ENCODE measurements around the gene DNAJC5. TPM values are rescaled to one million over a fixed set of nuclear protein-coding genes. Genes with fewer than 3 reads are reported as not detected.
A peak's percentile ranks its signal among the peaks of the same experiment; 100 is the strongest.

DNAJC5 gene
- total RNA-seq, 1 donor from 2014 or later, result 53.9 TPM

DNA sequence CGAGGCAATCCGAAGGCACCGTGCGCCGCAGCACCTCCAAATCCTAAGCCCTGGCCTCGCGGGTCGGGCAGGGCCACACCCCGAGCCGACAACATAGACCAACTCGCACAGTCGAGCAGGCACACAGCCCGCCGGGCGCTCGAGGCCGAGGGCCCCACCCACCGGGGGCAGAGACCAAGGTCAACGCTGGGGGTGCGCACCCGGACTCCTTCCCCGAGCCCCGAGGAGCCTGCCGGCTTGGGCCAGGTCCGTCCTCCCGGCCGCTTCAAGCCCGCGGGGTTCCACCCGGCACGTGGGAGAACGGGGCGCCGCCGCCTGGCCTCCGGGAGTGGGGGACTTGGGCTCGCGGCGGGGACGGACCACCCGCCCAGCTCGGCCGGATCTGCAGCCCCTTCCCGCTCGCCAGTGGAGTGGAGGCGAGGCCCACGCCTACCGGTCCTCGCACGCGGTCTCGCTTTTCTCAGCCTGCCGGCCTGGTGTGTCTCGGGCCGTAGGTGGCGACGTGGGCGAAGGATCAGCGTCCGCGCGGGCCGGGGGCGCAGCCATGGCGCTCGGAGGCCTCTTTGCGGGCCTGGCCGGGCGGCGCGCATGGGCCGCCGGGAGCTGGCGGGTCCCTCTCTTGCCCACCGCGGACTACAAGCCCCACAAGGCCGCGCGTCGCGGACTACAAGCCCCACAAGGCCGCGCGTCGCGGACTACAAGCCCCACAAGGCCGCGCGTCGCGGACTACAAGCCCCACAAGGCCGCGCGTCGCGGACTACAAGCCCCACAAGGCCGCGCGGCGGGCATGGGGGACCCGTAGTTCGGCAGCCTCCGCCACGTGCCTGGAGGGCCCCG lies 61.1 kb downstream of the DNAJC5 start, which contains the start of gene UCKL1:
Gene UCKL1 (minus strand): TSS at position 590 of the 837 bp plus-strand sequence. CDS start 44 bp downstream, at position 546.
- H3K4me3 ChIP-seq (ENCODE audit: low read depth, low read length), result peak within 1 kb of the TSS; percentile 100
- no peak for TF ChIP-seq CTCF (IDR thresholded peaks at IDR 0.05; ENCODE audit: insufficient read depth, low read length, poor library complexity, severe bottlenecking)
- H3K27me3 ChIP-seq (ENCODE audit: control insufficient read depth, insufficient read depth, low read length), result no peaks in the 10 kb centered on the region
- no peak for DNase-seq (ENCODE audit: low read depth)
- H3K36me3 ChIP-seq (ENCODE audit: control insufficient read depth, insufficient read depth, low read length), result peaks cover 1% of the 10 kb centered on the region

DNA sequence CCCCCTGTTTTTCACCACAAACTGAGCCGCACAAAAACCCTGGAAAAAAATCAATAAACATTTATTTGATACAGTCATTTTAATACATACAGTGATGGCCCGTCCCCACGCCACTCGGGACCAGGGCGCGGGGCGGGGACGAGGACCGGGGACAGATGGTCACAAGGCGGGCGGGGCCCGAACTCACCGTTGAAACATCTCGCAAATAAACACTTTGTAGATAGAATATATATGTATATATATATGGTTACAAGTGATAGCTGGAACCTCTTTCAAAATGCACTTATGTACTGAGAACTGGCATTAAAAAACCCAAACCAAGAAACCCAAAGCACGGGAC lies 61.7 kb downstream of the DNAJC5 start:
- TF ChIP-seq CTCF (IDR thresholded peaks at IDR 0.05; ENCODE audit: insufficient read depth, low read length, poor library complexity, severe bottlenecking), result no peak
- Histone ChIP-seq H3K36me3 (ENCODE audit: control insufficient read depth, insufficient read depth, low read length) (peaks cover 1% of the 10 kb centered on the region), H3K27me3 (ENCODE audit: control insufficient read depth, insufficient read depth, low read length) (no peaks in the 10 kb centered on the region), H3K4me3 (ENCODE audit: low read depth, low read length) (peak overlapping the region; percentile 47)
- DNase-seq (ENCODE audit: low read depth), result no peak

- no peaks in the 10 kb centered on the region for H3K27me3 ChIP-seq (ENCODE audit: control insufficient read depth, insufficient read depth, low read length)
- peaks cover 1% of the 10 kb centered on the region for H3K36me3 ChIP-seq (ENCODE audit: control insufficient read depth, insufficient read depth, low read length)
- DNase-seq (ENCODE audit: low read depth), result no peak
- H3K4me3 ChIP-seq (ENCODE audit: low read depth, low read length), result peak overlapping the region; percentile 47
- peak; percentile 20 for TF ChIP-seq CTCF (IDR thresholded peaks at IDR 0.05; ENCODE audit: insufficient read depth, low read length, poor library complexity, severe bottlenecking)
Observed at GRCh38 chr20:63957004-63957689, 62.2 kb downstream of the DNAJC5 start.

DNA sequence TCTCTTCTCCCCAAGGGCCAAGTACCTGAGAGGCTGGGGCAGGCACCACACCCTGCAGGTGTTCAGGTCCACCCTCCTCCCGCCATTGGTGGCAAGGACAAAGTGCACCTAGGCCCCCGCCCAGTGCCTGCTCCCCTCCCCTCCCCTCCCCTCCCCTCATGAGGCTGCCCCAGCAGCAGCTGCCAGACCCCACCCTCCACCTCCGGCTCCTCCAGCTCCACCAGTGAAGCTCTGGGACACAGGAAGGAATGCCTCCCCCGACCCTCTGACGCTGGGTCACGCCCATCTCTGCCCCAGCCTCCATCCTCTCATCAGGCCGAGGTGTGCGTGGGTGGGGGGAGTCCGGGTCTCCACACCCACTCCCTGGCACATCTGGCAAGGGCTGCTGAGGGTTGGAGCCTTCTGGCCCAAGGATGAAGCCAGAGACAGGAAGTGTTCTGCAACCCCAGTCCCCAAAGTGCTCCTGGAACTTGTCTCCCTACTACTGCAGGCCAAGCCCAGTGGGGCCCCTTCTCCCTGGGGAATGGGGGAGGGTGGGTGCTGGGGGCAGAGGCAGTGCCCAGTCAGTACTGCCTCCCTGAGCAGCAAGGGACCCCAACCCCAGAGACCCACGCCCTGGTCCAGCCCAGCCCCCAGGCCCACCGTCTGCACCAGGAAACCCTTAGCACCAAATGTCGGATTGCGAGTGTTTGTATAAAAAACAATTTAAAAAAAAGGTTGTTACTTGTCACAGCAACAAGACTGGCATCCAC lies 62.9 kb downstream of the DNAJC5 start:
- no peak for TF ChIP-seq CTCF (IDR thresholded peaks at IDR 0.05; ENCODE audit: insufficient read depth, low read length, poor library complexity, severe bottlenecking)
- DNase-seq (ENCODE audit: low read depth), result no peak
- H3K4me3 ChIP-seq (ENCODE audit: low read depth, low read length), result no peak overlapping the region

GRCh38 chr20:63958471-63958870 lies 63.5 kb downstream of the DNAJC5 start:
- no peaks in the 10 kb centered on the region for H3K27me3 ChIP-seq (ENCODE audit: control insufficient read depth, insufficient read depth, low read length)
- peaks cover 1% of the 10 kb centered on the region for H3K36me3 ChIP-seq (ENCODE audit: control insufficient read depth, insufficient read depth, low read length)
- no peak overlapping the region for H3K4me3 ChIP-seq (ENCODE audit: low read depth, low read length)
- no peak for TF ChIP-seq CTCF (IDR thresholded peaks at IDR 0.05; ENCODE audit: insufficient read depth, low read length, poor library complexity, severe bottlenecking)
- no peak for DNase-seq (ENCODE audit: low read depth)

More for the DNA sequence above, 62.9 kb downstream of the DNAJC5 start:
- no peaks in the 10 kb centered on the region for H3K27me3 ChIP-seq (ENCODE audit: control insufficient read depth, insufficient read depth, low read length)
- peaks cover 1% of the 10 kb centered on the region for H3K36me3 ChIP-seq (ENCODE audit: control insufficient read depth, insufficient read depth, low read length)

All from kidney epithelial cell (primary cell).